ENCODE data around the gene ALG2. TPM values are rescaled to one million over a fixed set of nuclear protein-coding genes. Genes with fewer than 3 reads are reported as not detected.

Gene ALG2
- total RNA-seq, 1 donor from 2014 or later, result 41.7 TPM

DNA sequence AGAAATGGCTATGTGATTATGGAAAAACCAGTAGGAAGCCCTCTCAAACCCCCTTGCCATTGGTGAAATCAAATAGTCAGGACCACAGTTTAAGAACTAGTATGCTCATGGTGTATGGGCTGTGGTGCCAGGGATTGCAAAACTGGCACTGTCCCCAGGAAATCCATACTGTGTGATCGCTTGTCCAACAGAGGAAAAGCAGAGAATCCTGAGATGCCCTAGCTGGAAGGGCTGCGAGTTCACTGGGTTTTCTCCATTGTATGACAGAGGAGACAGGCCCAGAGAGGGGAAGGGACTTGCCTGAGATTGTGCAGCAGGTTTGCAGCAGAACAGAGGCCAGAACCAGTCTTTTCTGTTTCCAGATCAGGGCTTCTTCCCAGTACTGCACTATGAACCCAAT lies 12.9 kb upstream of the ALG2 start:
- Mint-ChIP-seq H3K4me3 (ENCODE audit: low read depth) (no peak overlapping the region), H3K27me3 (ENCODE audit: low read depth) (no peaks in the 10 kb centered on the region), H3K4me1 (ENCODE audit: low read depth) (peaks cover 17% of the 10 kb centered on the region), H3K27ac (no peak overlapping the region), H3K36me3 (ENCODE audit: low read depth) (peaks cover 59% of the 10 kb centered on the region), H3K9me3 (no peaks in the 10 kb centered on the region)
- no peak for DNase-seq (ENCODE audit: low spot score)
- intact Hi-C loops (cut with micrococcal nuclease), result loop anchor here (5.0 kb wide), 1 partner anchor 33 kb away; no protein-coding TSS in a partner anchor

DNA sequence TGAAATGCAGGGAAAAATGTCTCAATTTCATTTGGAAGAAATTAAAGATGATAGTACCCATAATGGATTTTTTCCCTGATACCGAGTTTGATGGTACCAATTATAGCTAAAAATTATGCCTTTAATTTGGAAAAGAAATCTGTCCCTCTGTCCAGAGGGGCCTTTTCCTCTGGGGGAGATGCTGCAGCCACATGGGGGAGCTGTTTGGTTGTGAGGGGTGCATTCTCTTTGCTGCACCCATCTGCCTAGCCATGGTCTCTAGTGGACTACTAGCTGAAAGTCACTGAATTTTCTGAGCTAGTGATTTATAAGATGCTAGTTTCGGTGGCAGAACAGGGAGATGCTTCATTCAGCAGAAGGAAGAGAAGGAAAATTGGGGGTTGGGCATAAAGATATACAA lies 10.0 kb upstream of the ALG2 start:
- Mint-ChIP-seq H3K27ac (no peak overlapping the region), H3K27me3 (ENCODE audit: low read depth) (no peaks in the 10 kb centered on the region), H3K9me3 (no peaks in the 10 kb centered on the region), H3K4me3 (ENCODE audit: low read depth) (no peak overlapping the region), H3K36me3 (ENCODE audit: low read depth) (peaks cover 59% of the 10 kb centered on the region), H3K4me1 (ENCODE audit: low read depth) (peaks cover 15% of the 10 kb centered on the region)
- DNase-seq (ENCODE audit: low spot score), result no peak
- intact Hi-C loops (cut with micrococcal nuclease), result loop anchor here (5.0 kb wide), 1 partner anchor 36 kb away; no protein-coding TSS in a partner anchor

DNA sequence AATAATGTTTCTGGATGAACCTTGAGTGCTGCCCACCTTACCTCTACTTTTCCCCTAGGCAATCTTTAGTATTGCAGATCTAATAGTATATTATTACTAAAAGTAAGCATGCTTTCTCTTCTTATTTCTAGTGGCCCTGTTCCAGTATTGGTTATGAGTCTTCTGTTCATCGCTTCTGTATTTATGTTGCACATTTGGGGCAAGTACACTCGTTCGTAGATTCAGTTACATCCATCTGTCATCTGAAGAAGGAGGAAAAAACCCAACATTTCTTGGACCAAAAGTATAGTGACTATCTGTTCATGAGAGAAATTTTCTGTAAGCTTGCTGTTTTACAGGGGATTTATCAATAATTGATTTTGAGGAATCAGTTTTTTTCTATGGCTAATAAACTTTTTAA lies 8.5 kb upstream of the ALG2 start:
- Mint-ChIP-seq H3K27ac (no peak overlapping the region), H3K36me3 (ENCODE audit: low read depth) (peaks cover 63% of the 10 kb centered on the region)
- intact Hi-C loops (cut with micrococcal nuclease), result loop anchor here (5.0 kb wide), 1 partner anchor 37 kb away; no protein-coding TSS in a partner anchor

DNA sequence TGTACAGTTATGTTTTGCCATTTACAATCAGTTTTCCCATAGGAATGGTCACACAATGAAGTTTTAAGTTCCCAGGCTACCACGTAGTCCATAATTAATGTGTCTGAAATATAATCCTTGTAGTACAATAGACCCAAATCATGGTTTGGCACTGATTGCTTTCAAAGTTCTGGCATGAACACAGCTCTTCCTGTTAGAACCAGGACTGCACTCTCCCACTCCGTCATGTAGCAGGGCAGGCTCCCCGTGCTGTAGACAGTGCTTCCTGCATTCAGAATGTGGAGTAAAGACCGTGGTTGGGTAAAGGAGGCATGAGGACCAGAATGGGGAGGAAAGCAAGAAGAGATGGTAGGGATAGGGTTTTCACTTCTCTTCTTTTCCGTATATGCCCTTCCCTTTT lies 4.3 kb upstream of the ALG2 start:
- Mint-ChIP-seq H3K4me3 (ENCODE audit: low read depth) (no peak overlapping the region), H3K9me3 (no peaks in the 10 kb centered on the region), H3K36me3 (ENCODE audit: low read depth) (peaks cover 65% of the 10 kb centered on the region), H3K27ac (no peak overlapping the region), H3K4me1 (ENCODE audit: low read depth) (peaks cover 24% of the 10 kb centered on the region), H3K27me3 (ENCODE audit: low read depth) (no peaks in the 10 kb centered on the region)
- no peak for DNase-seq (ENCODE audit: low spot score)
- intact Hi-C loops (cut with micrococcal nuclease), result loop anchor here (10.0 kb wide), 1 partner anchor 869 kb away; the partner anchor contains the start of genes ERP44 and INVS

More for the DNA sequence above, 8.5 kb upstream of the ALG2 start:
- H3K27me3 Mint-ChIP-seq (ENCODE audit: low read depth), result no peaks in the 10 kb centered on the region
- no peak overlapping the region for H3K4me3 Mint-ChIP-seq (ENCODE audit: low read depth)
- no peak for DNase-seq (ENCODE audit: low spot score)
- peaks cover 7% of the 10 kb centered on the region for H3K4me1 Mint-ChIP-seq (ENCODE audit: low read depth)
- no peaks in the 10 kb centered on the region for H3K9me3 Mint-ChIP-seq

DNA sequence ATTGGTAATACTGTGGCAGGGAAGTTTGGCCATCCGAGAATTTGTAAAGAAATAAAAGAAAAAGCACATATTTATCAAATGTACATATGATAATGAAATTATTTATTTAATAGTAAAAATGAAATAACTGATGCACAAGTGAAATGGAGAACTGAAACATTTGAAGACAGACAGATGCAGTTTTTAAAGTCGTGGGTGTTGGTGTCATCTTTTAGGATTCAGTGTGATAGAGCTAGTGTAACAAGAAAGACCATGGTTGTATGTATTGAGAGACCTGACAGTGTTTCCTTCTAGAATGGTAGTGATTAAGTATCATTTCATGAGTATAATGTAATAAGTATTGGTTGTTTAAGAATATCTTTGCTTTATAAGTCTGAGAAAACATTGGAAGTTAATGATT lies 2.7 kb upstream of the ALG2 start:
- peak overlapping the region; percentile 9 for H3K27ac Mint-ChIP-seq
- H3K27me3 Mint-ChIP-seq (ENCODE audit: low read depth), result no peaks in the 10 kb centered on the region
- H3K4me1 Mint-ChIP-seq (ENCODE audit: low read depth), result peaks cover 34% of the 10 kb centered on the region

DNA sequence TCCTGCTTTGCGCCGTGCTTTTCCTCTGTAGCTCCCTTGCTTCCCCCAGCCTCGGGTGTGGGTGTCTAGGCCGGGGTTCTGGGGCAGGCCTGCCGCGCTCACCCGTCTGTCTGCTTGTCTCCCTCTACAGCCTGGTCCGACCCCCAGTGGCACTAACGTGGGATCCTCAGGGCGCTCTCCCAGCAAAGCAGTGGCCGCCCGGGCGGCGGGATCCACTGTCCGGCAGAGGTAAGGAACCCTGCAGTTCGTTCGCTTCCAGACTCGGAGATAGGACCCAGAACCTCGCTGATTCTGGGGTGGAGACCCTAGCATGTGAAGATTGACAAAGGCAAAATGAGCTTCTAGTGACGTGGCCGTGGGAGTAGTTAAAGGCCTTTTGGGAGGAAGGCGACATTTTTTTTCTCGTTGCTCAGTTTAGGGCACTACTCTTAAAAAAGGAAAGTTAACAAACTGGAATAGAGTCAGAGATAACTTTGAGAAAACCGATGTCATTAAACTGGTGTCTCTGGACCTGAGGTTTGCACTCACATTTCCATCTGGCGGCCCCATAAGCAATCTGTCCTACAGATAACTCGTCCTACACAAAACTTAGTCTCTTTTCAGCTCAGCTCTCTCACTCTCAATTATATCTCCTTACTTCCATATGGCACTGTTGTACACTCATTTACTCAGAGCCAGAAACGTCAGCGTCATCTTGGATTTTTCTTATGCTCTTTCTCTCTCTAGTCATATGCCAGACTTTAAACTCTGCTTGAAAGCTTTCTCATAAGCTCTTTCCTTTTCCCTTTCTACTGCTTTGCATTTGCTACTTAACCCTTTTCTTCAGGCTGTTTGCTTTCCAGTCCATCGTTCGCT lies 901 bp upstream of the ALG2 start:
- peak overlapping the region; percentile 93 for H3K4me3 Mint-ChIP-seq (ENCODE audit: low read depth)
- DNase-seq (ENCODE audit: low spot score), result no peak
- intact Hi-C loops (cut with micrococcal nuclease), result loop anchor here (1.0 to 10.0 kb wide), 4 partner anchors 32 to 872 kb away; partner anchors contain the start of genes ERP44, INVS and NR4A3
- H3K9me3 Mint-ChIP-seq, result no peaks in the 10 kb centered on the region
- peaks cover 45% of the 10 kb centered on the region for H3K4me1 Mint-ChIP-seq (ENCODE audit: low read depth)
- peaks cover 65% of the 10 kb centered on the region for H3K36me3 Mint-ChIP-seq (ENCODE audit: low read depth)
- no peaks in the 10 kb centered on the region for H3K27me3 Mint-ChIP-seq (ENCODE audit: low read depth)
- H3K27ac Mint-ChIP-seq, result peak overlapping the region; percentile 100

More for the DNA sequence above, 2.7 kb upstream of the ALG2 start:
- Mint-ChIP-seq H3K4me3 (ENCODE audit: low read depth) (peak overlapping the region; percentile 93), H3K9me3 (no peaks in the 10 kb centered on the region), H3K36me3 (ENCODE audit: low read depth) (peaks cover 64% of the 10 kb centered on the region)
- intact Hi-C loops (cut with micrococcal nuclease), result loop anchor here (10.0 kb wide), 1 partner anchor 870 kb away; the partner anchor contains the start of genes ERP44 and INVS
- DNase-seq (ENCODE audit: low spot score), result no peak

DNA sequence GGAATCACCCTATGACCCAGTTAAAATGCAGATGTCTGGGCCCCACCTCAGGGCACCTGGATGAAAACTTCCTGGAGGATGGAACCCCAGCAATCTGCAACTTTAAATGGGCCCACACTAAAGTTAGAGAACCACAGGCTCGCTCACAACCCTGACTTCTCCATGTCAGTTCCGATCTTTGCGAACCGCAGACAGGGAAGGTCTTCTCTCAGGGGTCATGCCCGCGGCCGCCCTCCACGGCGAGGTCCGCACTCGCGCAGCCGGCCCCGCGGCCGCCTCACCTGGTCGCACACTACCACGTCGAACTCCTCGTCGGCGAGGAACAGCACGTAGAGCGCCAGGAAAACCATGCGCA lies 499 bp downstream of the ALG2 start:
- Mint-ChIP-seq H3K27ac (peak overlapping the region; percentile 77), H3K4me3 (ENCODE audit: low read depth) (peak overlapping the region; percentile 93), H3K4me1 (ENCODE audit: low read depth) (peaks cover 53% of the 10 kb centered on the region), H3K9me3 (no peaks in the 10 kb centered on the region), H3K36me3 (ENCODE audit: low read depth) (peaks cover 72% of the 10 kb centered on the region), H3K27me3 (ENCODE audit: low read depth) (no peaks in the 10 kb centered on the region)
- DNase-seq (ENCODE audit: low spot score), result no peak
- intact Hi-C loops (cut with micrococcal nuclease), result loop anchor here (10.0 kb wide), 1 partner anchor 874 kb away; the partner anchor contains the start of genes ERP44 and INVS

DNA sequence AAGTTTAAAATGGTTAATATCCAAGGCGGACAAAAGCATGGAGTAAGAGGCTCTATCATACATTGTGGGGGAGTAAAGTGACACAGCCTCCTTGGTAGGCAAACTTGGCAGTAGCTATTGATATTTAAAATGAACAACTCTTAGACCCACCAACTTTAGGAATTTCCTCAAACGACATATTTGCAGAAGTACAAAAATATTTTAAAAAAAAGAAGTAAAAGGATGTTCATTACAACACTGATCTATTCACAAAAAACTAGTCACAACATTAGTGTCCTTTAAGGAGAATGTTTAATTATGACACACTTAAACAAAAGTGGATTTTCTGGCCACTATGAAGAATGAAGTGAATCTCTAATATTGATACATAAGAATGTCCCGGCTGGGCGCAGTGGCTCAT lies 1.7 kb downstream of the ALG2 start:
- Mint-ChIP-seq H3K9me3 (no peaks in the 10 kb centered on the region), H3K36me3 (ENCODE audit: low read depth) (peaks cover 68% of the 10 kb centered on the region), H3K4me3 (ENCODE audit: low read depth) (peak overlapping the region; percentile 93), H3K4me1 (ENCODE audit: low read depth) (peaks cover 49% of the 10 kb centered on the region), H3K27me3 (ENCODE audit: low read depth) (no peaks in the 10 kb centered on the region), H3K27ac (peak overlapping the region; percentile 29)
- no peak for DNase-seq (ENCODE audit: low spot score)
- intact Hi-C loops (cut with micrococcal nuclease), result loop anchor here (10.0 kb wide), 1 partner anchor 875 kb away; the partner anchor contains the start of genes ERP44 and INVS

DNA sequence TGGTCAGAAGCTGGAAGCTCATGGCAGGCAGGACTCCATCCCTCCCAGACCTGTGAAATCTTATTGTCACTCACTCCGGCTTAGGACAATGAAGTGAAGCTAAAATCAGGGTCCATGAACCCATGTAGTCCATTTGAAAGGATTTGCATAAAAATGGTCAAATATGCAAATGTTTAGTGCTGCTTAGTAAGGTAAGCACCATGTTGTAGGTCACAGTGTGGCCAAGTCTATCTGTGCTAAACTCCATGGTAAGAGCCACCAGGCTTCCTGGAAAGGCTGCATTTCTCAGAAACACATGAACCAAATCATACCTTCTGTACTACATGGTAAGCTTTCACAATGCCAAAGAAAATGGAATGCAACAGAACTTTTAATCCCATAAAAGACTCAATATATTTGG lies 5.7 kb downstream of the ALG2 start:
- no peaks in the 10 kb centered on the region for H3K9me3 Mint-ChIP-seq
- H3K27me3 Mint-ChIP-seq (ENCODE audit: low read depth), result no peaks in the 10 kb centered on the region
- peaks cover 31% of the 10 kb centered on the region for H3K4me1 Mint-ChIP-seq (ENCODE audit: low read depth)
- no peak overlapping the region for H3K27ac Mint-ChIP-seq
- no peak overlapping the region for H3K4me3 Mint-ChIP-seq (ENCODE audit: low read depth)
- H3K36me3 Mint-ChIP-seq (ENCODE audit: low read depth), result peaks cover 48% of the 10 kb centered on the region
- intact Hi-C loops (cut with micrococcal nuclease), result no loop called here
- no peak for DNase-seq (ENCODE audit: low spot score)

DNA sequence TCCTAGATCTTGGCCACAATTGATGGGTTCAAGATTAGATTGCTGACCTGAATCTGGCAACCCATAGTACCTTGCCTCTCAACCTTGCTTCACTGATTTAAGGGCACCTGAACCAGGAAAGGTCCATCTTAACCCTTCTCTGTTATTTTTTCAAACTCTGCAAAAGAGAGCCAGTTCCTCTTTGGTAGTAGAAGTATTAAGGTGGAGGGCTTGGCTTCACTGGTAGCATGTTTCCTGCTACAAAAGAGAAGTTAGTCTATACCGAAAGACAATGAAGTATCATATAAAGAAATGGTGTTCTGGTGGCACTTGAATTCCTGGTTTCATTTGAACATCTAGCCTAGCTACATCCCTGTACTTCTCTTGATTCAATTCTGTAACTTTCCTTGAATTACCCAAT lies 8.5 kb downstream of the ALG2 start:
- intact Hi-C loops (cut with micrococcal nuclease), result no loop called here

DNA sequence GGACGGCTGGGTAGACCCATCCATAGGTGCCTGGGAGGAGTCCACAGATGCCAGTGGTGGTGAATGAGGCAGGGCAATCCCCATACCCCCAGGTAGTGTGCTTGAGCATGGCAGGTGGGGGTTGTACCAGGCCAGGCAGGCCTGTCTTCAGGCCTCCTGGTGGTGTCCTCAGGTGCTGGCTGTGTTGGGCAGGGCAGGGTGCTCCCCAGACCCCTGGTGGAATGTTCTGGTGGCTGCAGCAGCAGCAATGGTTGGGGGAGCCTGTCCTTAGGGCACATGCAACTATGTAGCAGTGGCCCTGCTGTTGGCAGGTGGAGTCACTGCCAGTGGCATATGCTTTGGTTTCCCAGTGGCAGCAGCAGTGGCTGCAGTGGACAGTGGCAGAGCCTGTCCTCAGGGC lies 10.0 kb downstream of the ALG2 start:
- Mint-ChIP-seq H3K9me3 (peaks cover 11% of the 10 kb centered on the region), H3K27me3 (ENCODE audit: low read depth) (peaks cover 24% of the 10 kb centered on the region)

More for the DNA sequence above, 8.5 kb downstream of the ALG2 start:
- Mint-ChIP-seq H3K4me3 (ENCODE audit: low read depth) (no peak overlapping the region), H3K9me3 (peaks cover 11% of the 10 kb centered on the region), H3K27ac (no peak overlapping the region), H3K27me3 (ENCODE audit: low read depth) (peaks cover 13% of the 10 kb centered on the region), H3K36me3 (ENCODE audit: low read depth) (peaks cover 31% of the 10 kb centered on the region), H3K4me1 (ENCODE audit: low read depth) (peaks cover 12% of the 10 kb centered on the region)
- no peak for DNase-seq (ENCODE audit: low spot score)

DNA sequence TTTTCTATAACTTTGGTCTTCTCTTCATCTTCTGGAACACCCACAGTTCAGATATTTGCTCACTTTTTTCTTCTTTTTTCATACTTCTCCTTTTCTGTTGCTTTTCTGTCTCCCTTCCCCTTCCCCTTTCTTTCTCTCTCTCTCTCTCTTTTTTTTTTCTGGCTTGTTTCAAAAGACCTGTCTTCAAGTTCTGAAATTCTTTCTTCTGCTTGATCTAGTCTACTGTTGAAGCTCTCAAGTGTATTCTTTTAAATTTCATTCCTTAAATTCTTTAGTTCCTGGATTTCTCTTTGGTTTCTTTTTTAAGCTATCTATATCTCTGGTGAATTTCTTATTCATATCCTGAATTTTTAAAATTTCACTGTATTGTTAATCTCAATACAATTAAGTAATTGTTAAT lies 11.2 kb downstream of the ALG2 start:
- peaks cover 11% of the 10 kb centered on the region for H3K9me3 Mint-ChIP-seq
- no peak overlapping the region for H3K4me3 Mint-ChIP-seq (ENCODE audit: low read depth)
- no peak overlapping the region for H3K27ac Mint-ChIP-seq
- peaks cover 31% of the 10 kb centered on the region for H3K27me3 Mint-ChIP-seq (ENCODE audit: low read depth)
- intact Hi-C loops (cut with micrococcal nuclease), result no loop called here
- H3K4me1 Mint-ChIP-seq (ENCODE audit: low read depth), result no peaks in the 10 kb centered on the region
- H3K36me3 Mint-ChIP-seq (ENCODE audit: low read depth), result peaks cover 12% of the 10 kb centered on the region
- no peak for DNase-seq (ENCODE audit: low spot score)

More for the DNA sequence above, 10.0 kb downstream of the ALG2 start:
- intact Hi-C loops (cut with micrococcal nuclease), result no loop called here
- H3K4me3 Mint-ChIP-seq (ENCODE audit: low read depth), result no peak overlapping the region
- no peak overlapping the region for H3K27ac Mint-ChIP-seq
- DNase-seq (ENCODE audit: low spot score), result no peak
- H3K36me3 Mint-ChIP-seq (ENCODE audit: low read depth), result peaks cover 17% of the 10 kb centered on the region
- peaks cover 2% of the 10 kb centered on the region for H3K4me1 Mint-ChIP-seq (ENCODE audit: low read depth)

DNA sequence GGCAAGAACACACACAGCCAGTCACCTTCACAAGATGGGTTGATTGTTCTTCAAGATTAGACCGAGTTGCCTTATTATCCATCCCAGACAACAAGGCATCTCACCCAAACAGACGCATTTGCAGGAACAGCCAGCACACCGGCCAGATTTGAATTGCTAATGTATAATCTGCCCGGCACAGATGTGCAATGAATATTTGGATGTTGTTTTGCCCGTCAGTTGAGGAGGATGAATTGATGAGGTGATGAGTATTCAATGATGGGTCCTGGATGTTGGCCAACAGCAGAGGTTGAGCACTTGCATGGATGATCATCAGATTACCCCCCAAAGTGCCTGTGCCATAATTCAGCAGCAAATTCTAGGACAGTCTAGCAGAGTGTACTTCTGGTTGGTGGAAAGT lies 20.1 kb downstream of the ALG2 start:
- Mint-ChIP-seq H3K4me3 (ENCODE audit: low read depth) (no peak overlapping the region), H3K27me3 (ENCODE audit: low read depth) (peaks cover 30% of the 10 kb centered on the region), H3K27ac (no peak overlapping the region), H3K9me3 (no peaks in the 10 kb centered on the region), H3K36me3 (ENCODE audit: low read depth) (no peaks in the 10 kb centered on the region), H3K4me1 (ENCODE audit: low read depth) (peaks cover 3% of the 10 kb centered on the region)
- intact Hi-C loops (cut with micrococcal nuclease), result no loop called here
- no peak for DNase-seq (ENCODE audit: low spot score)
